ENCODE data around the gene FHIT. TPM values are rescaled to one million over a fixed set of nuclear protein-coding genes. Genes with fewer than 3 reads are reported as not detected.

The FHIT gene
- total and polyA plus RNA-seq, 2 of the 4 experiments (the other 2 are of a cell fraction) = 0.07 TPM; not detected in 1

DNA sequence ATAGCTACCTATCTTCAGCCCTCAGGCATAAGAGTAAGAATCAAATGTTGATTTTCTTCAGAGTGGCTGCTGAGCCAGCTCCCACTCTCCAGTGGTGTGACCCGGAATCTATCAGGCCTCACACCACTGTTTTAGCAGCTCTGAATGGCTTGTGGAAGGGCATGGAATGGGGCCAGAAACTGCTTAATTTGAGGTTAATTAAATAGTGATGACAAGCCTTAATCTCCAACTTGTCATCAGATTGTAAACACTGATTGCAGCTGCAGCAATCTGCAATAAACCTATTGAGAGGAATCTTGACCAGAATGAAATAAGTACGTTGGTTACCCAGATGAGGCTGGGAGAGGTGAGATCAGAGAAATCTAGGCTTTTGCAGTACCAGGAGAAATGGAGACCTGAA lies 317.4 kb downstream of the FHIT start:
- no peak overlapping the region for H3K23ac ChIP-seq (ENCODE audit: low read depth, low read length)
- no peak overlapping the region for H3K4ac ChIP-seq (ENCODE audit: low read depth, low read length)
- H3K27ac ChIP-seq (ENCODE audit: insufficient read depth, low read length) = no peak overlapping the region
- ChIA-PET CTCF (no interaction called here), POLR2A (ENCODE audit: unreplicated experiment) (no interaction called here)
- ATAC-seq (ENCODE audit: low read depth) (no peak), DNase-seq (no peak)
- H3K4me3 ChIP-seq (ENCODE audit: insufficient read depth, low read depth, low read length) = no peak overlapping the region
- dilution Hi-C loops (cut with HindIII; ENCODE audit: low sequenced_read_pairs, unreplicated experiment) = no loop called here
- no peaks in the 10 kb centered on the region for H3K27me3 ChIP-seq (ENCODE audit: control insufficient read depth, insufficient read depth, low read length)
- H3K79me1 ChIP-seq (ENCODE audit: low read depth in 1 of 2, low read length in 2 of 2) = no peaks in the 10 kb centered on the region
- TF ChIP-seq CHD1 (IDR thresholded peaks at IDR 0.05; ENCODE audit: low read depth, low read length) = no peak
- TF ChIP-seq CEBPB (IDR thresholded peaks at IDR 0.05; ENCODE audit: low read depth, low read length) = no peak
- TF ChIP-seq MAFK (IDR thresholded peaks at IDR 0.05; ENCODE audit: low read depth, low read length) = no peak
- no peaks in the 10 kb centered on the region for H3K36me3 ChIP-seq (ENCODE audit: control insufficient read depth, insufficient read depth, low read length)
- H2AK5ac ChIP-seq (ENCODE audit: low read depth, low read length) = no peak overlapping the region
- H4K91ac ChIP-seq (ENCODE audit: insufficient read depth, low read depth, low read length) = no peak overlapping the region
- no peak overlapping the region for H2AK9ac ChIP-seq (replicated peaks; ENCODE audit: low read depth, low read length, poor library complexity)
- BruUV-seq (replicated peaks) = no TSS peak
- H2BK120ac ChIP-seq (ENCODE audit: low read depth, low read length) = no peak overlapping the region
- no peaks in the 10 kb centered on the region for H3K9me1 ChIP-seq (ENCODE audit: insufficient read depth, low read length)
- no peak overlapping the region for H2BK5ac ChIP-seq (ENCODE audit: low read depth, low read length, poor library complexity, severe bottlenecking)
- H3K9ac ChIP-seq (ENCODE audit: low read depth, low read length) = no peak overlapping the region
- H4K5ac ChIP-seq (ENCODE audit: low read depth, low read length) = no peak overlapping the region
- in situ Hi-C loops (cut with MboI; ENCODE audit: low sequenced_read_pairs) = no loop called here
- intact Hi-C loops (cut with micrococcal nuclease) = no loop called here
- H3K56ac ChIP-seq (ENCODE audit: extremely low read depth, insufficient read depth, low read length) = no peak overlapping the region
- H3K14ac ChIP-seq (replicated peaks; ENCODE audit: low read depth, low read length) = no peak overlapping the region
- no peak overlapping the region for H2AFZ ChIP-seq (replicated peaks; ENCODE audit: low read length, poor library complexity)
- H3K4me2 ChIP-seq (ENCODE audit: low read depth, low read length) = no peak overlapping the region
- no peaks in the 10 kb centered on the region for H4K20me1 ChIP-seq (ENCODE audit: insufficient read depth, low read length)
- H3K9me3 ChIP-seq (ENCODE audit: control insufficient read depth, insufficient read depth, low read length) = peaks cover 2% of the 10 kb centered on the region; the same call in 1 of the 2 replicates
- no peaks in the 10 kb centered on the region for H3K4me1 ChIP-seq (ENCODE audit: control insufficient read depth, insufficient read depth, low read length)
- H2BK15ac ChIP-seq (ENCODE audit: low read depth, low read length) = no peak overlapping the region
- no peak overlapping the region for H4K8ac ChIP-seq (ENCODE audit: low read depth in 2 of 2, low read length in 2 of 2)
- H2BK20ac ChIP-seq (ENCODE audit: low read depth, low read length) = no peak overlapping the region
- no CpG with 5 or more reads among the region's 2 CpGs for WGBS, 2 experiments (ENCODE audit: extremely low coverage in 2 of 2, insufficient read length in 1 of 2)
- H3K18ac ChIP-seq (ENCODE audit: low read depth, low read length) = no peak overlapping the region
